Measurements from ENCODE around the gene H6PD.

The H6PD gene

DNA sequence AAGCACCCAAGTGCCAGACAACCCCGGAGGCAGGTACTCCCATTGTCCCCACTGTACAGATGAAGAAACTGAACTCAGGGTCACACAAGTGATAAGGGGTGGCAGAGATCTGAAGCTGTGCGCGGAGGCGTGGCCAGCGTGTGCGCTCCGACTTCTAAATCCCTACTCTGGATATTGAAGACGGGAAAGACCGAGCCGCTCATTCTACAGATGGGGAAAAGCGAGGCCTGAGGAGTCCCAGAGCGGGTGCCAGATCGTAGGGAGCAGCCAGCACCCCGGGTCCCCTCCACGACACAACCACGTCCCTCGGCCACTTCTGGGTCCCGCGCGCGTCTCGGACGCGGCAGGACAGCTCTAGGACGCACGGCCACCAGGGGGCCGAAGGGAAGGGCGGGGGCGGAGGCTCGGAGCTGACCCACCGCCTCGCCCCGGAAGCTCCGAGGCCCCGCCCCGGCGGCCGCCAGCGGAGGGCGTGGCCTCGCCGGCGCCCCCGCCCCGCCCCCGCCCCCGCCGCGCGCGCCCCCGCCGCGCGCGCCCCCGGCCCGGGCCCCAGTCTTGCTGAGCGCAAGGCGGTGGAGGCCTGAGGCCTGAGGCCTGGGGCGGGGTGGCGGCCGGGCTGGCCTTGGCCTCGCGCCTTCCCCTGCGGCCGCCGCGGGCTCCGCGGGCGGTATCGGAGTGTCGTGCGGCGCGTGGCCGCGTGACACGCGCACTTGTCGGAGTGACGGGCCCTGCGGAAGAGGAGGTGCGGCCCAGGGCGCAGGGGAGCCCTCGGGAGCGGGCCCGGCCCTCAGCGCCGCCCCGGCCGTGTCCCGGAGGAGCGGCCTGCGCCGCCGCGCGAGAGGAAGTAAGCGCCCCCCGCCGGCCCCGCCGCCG lies at the start of gene H6PD:
Gene H6PD, plus strand, starts transcription at position 552 of the 873 bp plus-strand sequence. CDS start 10,161 bp downstream, outside the sequence.
- H3K36me3 ChIP-seq (ENCODE audit: control insufficient read depth, insufficient read depth, low read length) = no peaks in the 10 kb centered on the region
- peak within 1 kb of the TSS; percentile 96 for H3K4me3 ChIP-seq (ENCODE audit: low read length)
- peaks cover 15% of the 10 kb centered on the region for H3K4me1 ChIP-seq (ENCODE audit: control insufficient read depth, insufficient read depth, low read length)
- peak within 1 kb of the TSS; percentile 93 for H3K9ac ChIP-seq (ENCODE audit: low read length)
- H3K27ac ChIP-seq (ENCODE audit: low read depth, low read length) = peak within 1 kb of the TSS; percentile 96
- no peaks in the 10 kb centered on the region for H3K27me3 ChIP-seq (ENCODE audit: control insufficient read depth, insufficient read depth, low read length)

- Histone ChIP-seq H3K9ac (ENCODE audit: low read length) (no peak overlapping the region), H3K27me3 (ENCODE audit: control insufficient read depth, insufficient read depth, low read length) (peaks cover 4% of the 10 kb centered on the region), H3K36me3 (ENCODE audit: control insufficient read depth, insufficient read depth, low read length) (no peaks in the 10 kb centered on the region), H3K4me3 (ENCODE audit: low read length) (no peak overlapping the region), H3K4me1 (ENCODE audit: control insufficient read depth, insufficient read depth, low read length) (no peaks in the 10 kb centered on the region), H3K27ac (ENCODE audit: low read depth, low read length) (no peak overlapping the region)
These were observed 48.3 kb upstream of the H6PD start for GRCh38 chr1:9186082-9186859.

- Histone ChIP-seq H3K27ac (ENCODE audit: low read depth, low read length) (no peak overlapping the region), H3K36me3 (ENCODE audit: control insufficient read depth, insufficient read depth, low read length) (no peaks in the 10 kb centered on the region), H3K4me1 (ENCODE audit: control insufficient read depth, insufficient read depth, low read length) (no peaks in the 10 kb centered on the region), H3K4me3 (ENCODE audit: low read length) (no peak overlapping the region), H3K9ac (ENCODE audit: low read length) (no peak overlapping the region), H3K27me3 (ENCODE audit: control insufficient read depth, insufficient read depth, low read length) (peaks cover 2% of the 10 kb centered on the region)
These were observed 47.6 kb upstream of the H6PD start for GRCh38 chr1:9187004-9187403.

- no peak overlapping the region for H3K4me3 ChIP-seq (ENCODE audit: low read length)
- H3K27me3 ChIP-seq (ENCODE audit: control insufficient read depth, insufficient read depth, low read length) = no peaks in the 10 kb centered on the region
- H3K27ac ChIP-seq (ENCODE audit: low read depth, low read length) = no peak overlapping the region
- H3K9ac ChIP-seq (ENCODE audit: low read length) = no peak overlapping the region
- no peaks in the 10 kb centered on the region for H3K36me3 ChIP-seq (ENCODE audit: control insufficient read depth, insufficient read depth, low read length)
- no peaks in the 10 kb centered on the region for H3K4me1 ChIP-seq (ENCODE audit: control insufficient read depth, insufficient read depth, low read length)
These were observed 44.3 kb upstream of the H6PD start for GRCh38 chr1:9190234-9190633.

DNA sequence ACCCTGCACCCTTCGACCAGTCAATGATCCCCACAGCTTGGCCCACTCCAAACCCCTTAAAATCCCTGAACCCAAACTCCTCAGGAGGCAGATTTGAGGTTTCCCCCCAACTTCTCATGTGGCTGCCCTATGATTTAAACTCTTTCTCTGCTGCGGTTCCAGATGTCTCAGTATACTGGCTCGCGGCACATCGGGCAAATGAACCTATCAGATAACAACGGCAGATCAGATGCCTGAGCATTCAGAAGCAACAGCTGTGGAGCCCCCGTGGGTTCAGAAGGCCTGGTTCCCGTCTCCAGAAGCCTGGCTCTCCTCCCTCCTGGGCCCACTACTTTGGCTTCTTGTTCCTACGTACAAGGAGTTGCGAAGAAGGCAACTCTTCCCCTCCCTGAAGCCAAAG lies 43.3 kb upstream of the H6PD start:
- Histone ChIP-seq H3K27ac (ENCODE audit: low read depth, low read length) (no peak overlapping the region), H3K9ac (ENCODE audit: low read length) (no peak overlapping the region), H3K36me3 (ENCODE audit: control insufficient read depth, insufficient read depth, low read length) (no peaks in the 10 kb centered on the region), H3K27me3 (ENCODE audit: control insufficient read depth, insufficient read depth, low read length) (no peaks in the 10 kb centered on the region), H3K4me3 (ENCODE audit: low read length) (no peak overlapping the region), H3K4me1 (ENCODE audit: control insufficient read depth, insufficient read depth, low read length) (no peaks in the 10 kb centered on the region)

GRCh38 chr1:9192578-9193232 lies 41.9 kb upstream of the H6PD start:
- H3K4me3 ChIP-seq (ENCODE audit: low read length) = no peak overlapping the region
- no peaks in the 10 kb centered on the region for H3K36me3 ChIP-seq (ENCODE audit: control insufficient read depth, insufficient read depth, low read length)
- H3K4me1 ChIP-seq (ENCODE audit: control insufficient read depth, insufficient read depth, low read length) = no peaks in the 10 kb centered on the region
- H3K27me3 ChIP-seq (ENCODE audit: control insufficient read depth, insufficient read depth, low read length) = peaks cover 10% of the 10 kb centered on the region
- H3K27ac ChIP-seq (ENCODE audit: low read depth, low read length) = no peak overlapping the region
- no peak overlapping the region for H3K9ac ChIP-seq (ENCODE audit: low read length)

GRCh38 chr1:9193233-9193625 lies 41.3 kb upstream of the H6PD start:
- Histone ChIP-seq H3K9ac (ENCODE audit: low read length) (no peak overlapping the region), H3K4me3 (ENCODE audit: low read length) (no peak overlapping the region), H3K27ac (ENCODE audit: low read depth, low read length) (no peak overlapping the region), H3K4me1 (ENCODE audit: control insufficient read depth, insufficient read depth, low read length) (no peaks in the 10 kb centered on the region), H3K36me3 (ENCODE audit: control insufficient read depth, insufficient read depth, low read length) (no peaks in the 10 kb centered on the region), H3K27me3 (ENCODE audit: control insufficient read depth, insufficient read depth, low read length) (peaks cover 14% of the 10 kb centered on the region)

- Histone ChIP-seq H3K4me1 (ENCODE audit: control insufficient read depth, insufficient read depth, low read length) (no peaks in the 10 kb centered on the region), H3K27me3 (ENCODE audit: control insufficient read depth, insufficient read depth, low read length) (peaks cover 21% of the 10 kb centered on the region), H3K4me3 (ENCODE audit: low read length) (no peak overlapping the region), H3K9ac (ENCODE audit: low read length) (no peak overlapping the region), H3K27ac (ENCODE audit: low read depth, low read length) (no peak overlapping the region), H3K36me3 (ENCODE audit: control insufficient read depth, insufficient read depth, low read length) (no peaks in the 10 kb centered on the region)
These were observed 40.5 kb upstream of the H6PD start for GRCh38 chr1:9194024-9194423.

GRCh38 chr1:9195651-9196050 lies 38.9 kb upstream of the H6PD start:
- no peak overlapping the region for H3K9ac ChIP-seq (ENCODE audit: low read length)
- H3K36me3 ChIP-seq (ENCODE audit: control insufficient read depth, insufficient read depth, low read length) = no peaks in the 10 kb centered on the region
- peaks cover 31% of the 10 kb centered on the region for H3K27me3 ChIP-seq (ENCODE audit: control insufficient read depth, insufficient read depth, low read length)
- H3K4me3 ChIP-seq (ENCODE audit: low read length) = no peak overlapping the region
- H3K4me1 ChIP-seq (ENCODE audit: control insufficient read depth, insufficient read depth, low read length) = no peaks in the 10 kb centered on the region
- no peak overlapping the region for H3K27ac ChIP-seq (ENCODE audit: low read depth, low read length)

DNA sequence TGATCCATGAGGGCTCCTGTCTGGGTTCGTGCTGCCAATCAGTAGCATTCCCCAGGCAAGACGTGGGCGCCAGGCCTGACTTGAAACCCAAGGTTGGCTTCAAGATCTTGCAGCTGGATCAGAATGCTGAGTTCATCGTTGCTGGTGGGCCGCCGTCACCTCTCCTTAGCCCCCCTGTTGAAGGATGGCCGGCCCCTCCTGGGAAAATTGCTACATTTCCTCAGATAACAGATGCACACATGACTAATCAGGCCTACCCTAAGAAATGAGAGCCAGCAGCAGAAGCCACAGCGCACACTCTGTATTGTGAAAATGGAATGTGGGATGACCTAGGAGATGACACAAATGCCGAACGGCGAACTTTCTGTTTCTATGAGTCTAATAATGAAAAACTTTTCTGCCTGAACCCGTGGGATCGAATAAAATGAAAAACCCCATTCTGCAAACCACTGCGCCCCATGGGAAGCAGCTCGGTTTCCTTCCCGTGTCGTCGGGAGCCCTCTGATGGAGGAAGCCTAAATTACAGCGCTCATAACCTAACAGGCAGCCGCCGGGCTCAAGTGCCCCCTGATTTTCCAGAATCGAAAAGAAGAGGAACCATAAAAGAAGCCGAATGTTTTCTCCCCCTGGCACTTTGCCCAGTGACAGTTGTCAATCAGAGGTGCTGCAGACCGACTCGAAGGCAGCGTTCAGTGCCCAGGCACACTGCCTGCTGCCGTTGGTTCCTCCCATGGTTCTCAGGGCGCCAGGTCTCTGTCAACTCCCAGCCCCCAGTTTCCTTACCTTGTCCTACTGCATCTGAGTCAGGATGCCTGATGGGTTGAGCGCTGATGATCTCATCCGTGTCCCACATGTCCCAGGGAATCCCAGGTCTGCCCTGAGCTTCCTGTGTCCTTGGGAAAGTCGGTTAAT lies 38.2 kb upstream of the H6PD start:
- H3K4me3 ChIP-seq (ENCODE audit: low read length) = no peak overlapping the region
- H3K27me3 ChIP-seq (ENCODE audit: control insufficient read depth, insufficient read depth, low read length) = peaks cover 31% of the 10 kb centered on the region

DNA sequence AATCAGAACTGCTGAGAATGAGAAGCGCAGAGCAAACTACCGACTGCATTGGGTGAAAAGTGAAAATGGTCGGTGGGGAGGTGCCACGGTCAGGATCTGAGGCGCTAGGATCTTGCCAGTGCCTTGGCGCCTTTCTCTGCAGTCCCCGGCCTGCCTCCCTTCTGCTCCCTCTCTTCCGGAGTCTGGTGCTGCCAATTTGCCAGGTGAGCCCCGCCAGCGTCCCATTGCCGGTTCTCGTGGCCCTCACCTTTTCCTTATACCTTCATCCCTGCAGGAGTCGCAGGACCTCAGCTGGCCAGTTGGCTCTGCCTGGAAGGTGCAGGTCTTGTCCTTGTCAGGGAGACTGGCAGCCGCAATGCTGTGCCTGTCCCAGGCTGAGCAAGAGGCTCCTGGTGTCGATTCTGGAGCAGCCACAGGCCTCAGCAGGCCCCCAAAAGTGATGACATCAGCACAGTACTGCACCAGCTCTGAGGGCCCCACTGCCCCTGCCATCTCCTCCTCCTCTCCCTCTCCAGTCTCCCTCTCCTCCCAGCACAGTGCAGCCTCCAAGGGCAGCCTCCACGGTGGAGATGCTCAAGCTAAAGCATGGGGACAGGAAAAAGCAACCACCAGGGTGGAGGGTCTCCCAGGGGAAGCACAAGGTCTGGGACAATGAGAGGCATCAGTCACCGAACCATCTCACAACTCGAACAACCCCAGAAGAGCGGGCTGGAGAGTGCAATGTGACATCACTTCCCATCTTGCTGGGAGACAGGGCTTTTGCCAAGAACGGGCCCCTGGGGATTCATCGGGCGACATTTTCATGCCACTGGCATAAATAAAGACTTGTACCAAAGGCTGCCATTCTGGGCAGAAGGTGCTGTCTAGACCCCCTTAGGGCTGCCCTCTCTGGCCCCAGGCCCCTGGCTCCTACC lies 37.1 kb upstream of the H6PD start:
- Histone ChIP-seq H3K4me1 (ENCODE audit: control insufficient read depth, insufficient read depth, low read length) (peaks cover 3% of the 10 kb centered on the region), H3K36me3 (ENCODE audit: control insufficient read depth, insufficient read depth, low read length) (no peaks in the 10 kb centered on the region), H3K9ac (ENCODE audit: low read length) (no peak overlapping the region), H3K27ac (ENCODE audit: low read depth, low read length) (no peak overlapping the region), H3K27me3 (ENCODE audit: control insufficient read depth, insufficient read depth, low read length) (peaks cover 31% of the 10 kb centered on the region), H3K4me3 (ENCODE audit: low read length) (no peak overlapping the region)

More for the DNA sequence above, 38.2 kb upstream of the H6PD start:
- H3K9ac ChIP-seq (ENCODE audit: low read length) = no peak overlapping the region
- H3K36me3 ChIP-seq (ENCODE audit: control insufficient read depth, insufficient read depth, low read length) = no peaks in the 10 kb centered on the region
- no peak overlapping the region for H3K27ac ChIP-seq (ENCODE audit: low read depth, low read length)
- H3K4me1 ChIP-seq (ENCODE audit: control insufficient read depth, insufficient read depth, low read length) = peaks cover 3% of the 10 kb centered on the region

Data from rectal smooth muscle tissue (tissue), 1 donor.